LNCaP clone FGC (cell line): ENCODE measurements around the gene OSBPL6.
"Not testable (repeated sequence)": the region's sequence is repeated elsewhere in the genome, so short reads cannot be mapped to it uniquely, and the experiment has no call there.

Source experiments
- DNase-seq: peaks from one replicate; pipeline ENCODE4 v3.0.0-alpha.2; 2011; ENCODE audit warnings: low read depth
- H3K4me3 ChIP-seq: 2 replicates; pipeline ENCODE4 v1.5.1; 2011; ENCODE audit warnings: mild to moderate bottlenecking, low read depth, low read length, control low read depth
- CTCF ChIP-seq: IDR thresholded peaks from 2 replicates; pipeline ENCODE4 v1.5.1; 2012; ENCODE audit warnings: mild to moderate bottlenecking; ENCODE audit not compliant: control insufficient read depth, insufficient read depth; ENCODE audit errors: extremely low read depth

The OSBPL6 gene

GRCh38 chr2:178417916-178418315 lies 223.6 kb downstream of the OSBPL6 start:
- TF ChIP-seq CTCF: no peak
- H3K4me3 ChIP-seq: no peak overlapping the region
- no peak for DNase-seq

GRCh38 chr2:178418426-178418825 lies 224.1 kb downstream of the OSBPL6 start:
- TF ChIP-seq CTCF: no peak
- no peak overlapping the region for H3K4me3 ChIP-seq
- no peak for DNase-seq

GRCh38 chr2:178419123-178419522 lies 224.8 kb downstream of the OSBPL6 start:
- DNase-seq: peak; percentile 52
- H3K4me3 ChIP-seq: no peak overlapping the region
- TF ChIP-seq CTCF: peak; percentile 56

- no peak for DNase-seq
- TF ChIP-seq CTCF: no peak
- no peak overlapping the region for H3K4me3 ChIP-seq
Measured at GRCh38 chr2:178420463-178420999, 226.2 kb downstream of the OSBPL6 start.

- no peak for DNase-seq
- TF ChIP-seq CTCF: no peak
- H3K4me3 ChIP-seq: no peak overlapping the region
Measured at GRCh38 chr2:178422097-178422496, 227.8 kb downstream of the OSBPL6 start.

- H3K4me3 ChIP-seq, DNase-seq: not testable (repeated sequence)
Measured at GRCh38 chr2:178423746-178424145, 229.4 kb downstream of the OSBPL6 start.

- TF ChIP-seq CTCF: no peak
- no peak for DNase-seq
Measured at GRCh38 chr2:178425255-178425827, 231.0 kb downstream of the OSBPL6 start.

More at GRCh38 chr2:178425255-178425827, 231.0 kb downstream of the OSBPL6 start:
- no peak overlapping the region for H3K4me3 ChIP-seq
